Activated CD4-positive, alpha-beta T cell treated with anti-CD3 and anti-CD28 coated beads, Interleukin-2, amount 50 U/mL, for 24 hours (primary cell): Measurements from ENCODE around the gene CRTC1.
A peak's percentile ranks its signal among the peaks of the same experiment; 100 is the strongest.

Experiments
- DNase-seq, 2 donors: peaks; one replicate each; pipeline ENCODE4 v3.0.0-alpha.2; 2020; ENCODE audit warnings: low read depth in 1 of 2, low spot score in 1 of 2

The CRTC1 gene

DNA sequence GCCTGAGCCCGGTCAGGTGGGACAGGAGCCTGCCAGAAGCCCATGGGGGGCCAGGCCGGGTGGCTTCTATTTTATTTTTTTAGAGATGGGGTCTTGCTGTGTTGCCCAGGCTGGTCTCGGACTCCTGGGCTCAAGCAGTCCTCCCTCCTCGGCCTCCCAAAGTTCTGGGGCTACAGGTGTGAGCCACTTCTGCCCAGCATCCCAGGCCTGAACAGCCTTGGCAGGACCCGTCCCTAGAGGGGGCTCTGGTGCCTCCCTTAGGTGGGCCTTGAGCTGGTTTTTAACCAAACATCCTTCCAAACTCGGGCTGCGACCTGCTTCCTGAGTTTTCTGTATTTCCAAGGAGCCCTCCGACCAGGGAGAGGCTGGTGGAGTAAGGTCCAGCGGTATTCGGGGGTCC lies 97.2 kb downstream of the CRTC1 start:
- no peak for DNase-seq

- DNase-seq: no peak
Measured at GRCh38 chr19:18781047-18781600, 97.6 kb downstream of the CRTC1 start.

DNA sequence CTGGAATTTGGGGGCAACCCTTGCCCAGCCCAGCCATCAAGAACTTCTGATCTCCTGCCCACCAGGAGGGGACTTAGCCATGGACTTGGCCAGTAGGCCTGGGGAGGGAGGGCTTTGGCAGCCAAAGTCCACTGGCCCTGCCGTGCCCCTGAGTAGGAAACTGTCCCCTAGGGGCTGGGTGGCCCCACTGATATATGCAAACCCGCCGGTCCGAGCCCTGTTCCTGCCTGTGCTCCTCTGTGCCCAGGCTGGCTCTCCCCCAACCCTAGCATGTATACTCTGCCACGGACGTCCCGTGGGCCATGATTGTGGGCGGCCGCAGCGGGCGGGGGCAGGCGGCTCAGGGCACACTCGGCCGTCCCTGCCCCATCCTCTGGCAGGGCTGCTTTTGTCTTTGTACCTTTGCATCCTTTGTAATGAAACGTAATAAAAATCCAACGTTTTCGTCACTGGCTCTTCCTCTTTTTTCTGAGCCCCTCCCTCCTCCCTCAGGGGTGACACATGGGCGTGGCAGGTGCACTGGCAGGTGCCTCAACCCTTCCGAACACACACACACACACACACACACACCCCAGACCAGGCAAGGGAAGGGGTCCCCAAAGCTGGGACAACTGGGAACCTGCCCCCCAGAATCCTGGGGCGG lies 98.5 kb downstream of the CRTC1 start:
- DNase-seq: no peak

DNA sequence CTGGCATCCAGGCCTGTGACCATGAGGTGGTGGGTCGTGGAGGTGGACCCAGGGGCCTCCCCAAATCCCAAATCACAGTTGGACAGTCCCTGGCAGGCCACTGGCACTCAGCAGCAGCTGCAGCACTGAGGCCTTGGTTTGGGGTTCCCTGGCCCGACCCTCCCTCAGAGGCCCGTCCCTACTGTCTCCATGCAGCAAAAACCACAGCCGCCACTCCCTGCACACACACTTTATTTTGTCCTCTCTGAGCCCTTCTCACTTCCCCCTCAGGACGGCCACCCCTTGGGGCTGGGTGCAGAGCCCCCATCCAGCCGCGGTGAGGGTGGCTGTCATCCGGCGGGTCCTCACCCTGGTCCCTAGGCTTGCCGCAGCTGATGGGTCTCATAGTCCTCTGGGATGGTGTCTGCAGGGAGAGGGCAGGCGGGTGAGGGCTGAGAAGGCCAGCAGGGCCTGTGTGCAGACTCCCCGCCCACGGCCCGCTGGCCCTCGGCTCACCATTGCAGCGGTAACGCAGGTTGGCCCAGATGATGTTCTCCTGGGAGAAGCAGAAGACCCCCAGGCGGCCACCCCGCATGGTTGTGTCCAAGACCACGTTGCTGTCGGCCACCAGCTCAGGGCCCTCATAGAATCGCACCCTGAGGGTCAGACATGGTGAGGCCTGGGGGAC lies 99.2 kb downstream of the CRTC1 start:
- DNase-seq: no peak

DNA sequence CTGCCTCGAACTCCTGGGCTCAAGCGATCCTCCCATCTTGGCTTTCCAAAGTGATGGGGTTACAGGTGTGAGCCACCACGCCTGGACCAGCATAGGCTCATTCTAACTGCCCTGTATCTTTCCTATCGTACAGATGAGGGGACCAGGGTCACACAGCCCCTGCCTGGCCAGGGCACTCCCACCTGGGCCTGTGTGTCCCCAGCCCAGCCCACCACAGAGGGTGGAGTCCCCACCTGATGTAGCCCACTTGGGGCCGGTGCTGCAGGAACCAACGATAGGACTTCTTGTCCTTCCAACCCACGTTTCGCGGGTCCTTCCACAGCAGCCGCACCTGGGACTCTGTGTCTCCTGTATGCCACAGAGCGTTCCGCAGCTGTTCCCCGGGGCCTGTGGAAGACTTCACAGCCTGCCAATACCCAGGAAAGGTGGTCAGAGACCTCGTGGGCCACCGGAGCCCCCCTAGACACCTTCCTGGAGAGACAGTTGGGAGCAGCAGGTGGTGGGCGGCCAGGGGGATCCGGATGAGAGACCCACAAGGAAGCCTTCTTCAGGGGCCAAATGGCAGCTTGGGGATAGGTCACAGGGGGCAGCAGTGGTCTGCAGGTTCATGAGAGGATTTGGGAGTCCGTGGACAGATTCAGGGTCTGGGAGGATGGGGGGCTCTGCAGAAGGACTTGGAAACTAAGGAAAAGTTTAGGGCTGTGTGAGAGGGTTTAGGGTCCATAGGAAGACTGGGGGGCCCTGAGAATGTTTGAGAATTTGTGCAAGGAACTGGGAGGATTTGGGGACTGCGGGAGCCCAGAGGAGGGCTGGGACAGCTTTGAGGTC lies 100.7 kb downstream of the CRTC1 start:
- DNase-seq: no peak

DNA sequence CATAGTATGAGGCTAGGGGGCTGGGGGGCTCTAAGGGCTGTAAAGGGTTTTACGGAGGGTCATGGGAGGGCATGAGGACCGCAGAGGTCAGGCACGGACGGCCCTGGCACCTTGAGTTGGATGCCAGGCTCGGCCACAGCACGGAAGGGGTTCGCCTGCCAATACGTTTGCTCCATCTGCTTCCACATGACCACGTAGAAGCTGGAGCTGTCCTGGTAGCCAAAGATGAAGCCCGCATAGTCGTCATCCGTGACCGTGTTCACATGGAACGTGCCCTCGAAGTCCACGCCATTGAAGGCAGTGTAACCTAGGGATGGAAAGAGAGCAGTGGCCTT lies 101.3 kb downstream of the CRTC1 start:
- DNase-seq: no peak

DNA sequence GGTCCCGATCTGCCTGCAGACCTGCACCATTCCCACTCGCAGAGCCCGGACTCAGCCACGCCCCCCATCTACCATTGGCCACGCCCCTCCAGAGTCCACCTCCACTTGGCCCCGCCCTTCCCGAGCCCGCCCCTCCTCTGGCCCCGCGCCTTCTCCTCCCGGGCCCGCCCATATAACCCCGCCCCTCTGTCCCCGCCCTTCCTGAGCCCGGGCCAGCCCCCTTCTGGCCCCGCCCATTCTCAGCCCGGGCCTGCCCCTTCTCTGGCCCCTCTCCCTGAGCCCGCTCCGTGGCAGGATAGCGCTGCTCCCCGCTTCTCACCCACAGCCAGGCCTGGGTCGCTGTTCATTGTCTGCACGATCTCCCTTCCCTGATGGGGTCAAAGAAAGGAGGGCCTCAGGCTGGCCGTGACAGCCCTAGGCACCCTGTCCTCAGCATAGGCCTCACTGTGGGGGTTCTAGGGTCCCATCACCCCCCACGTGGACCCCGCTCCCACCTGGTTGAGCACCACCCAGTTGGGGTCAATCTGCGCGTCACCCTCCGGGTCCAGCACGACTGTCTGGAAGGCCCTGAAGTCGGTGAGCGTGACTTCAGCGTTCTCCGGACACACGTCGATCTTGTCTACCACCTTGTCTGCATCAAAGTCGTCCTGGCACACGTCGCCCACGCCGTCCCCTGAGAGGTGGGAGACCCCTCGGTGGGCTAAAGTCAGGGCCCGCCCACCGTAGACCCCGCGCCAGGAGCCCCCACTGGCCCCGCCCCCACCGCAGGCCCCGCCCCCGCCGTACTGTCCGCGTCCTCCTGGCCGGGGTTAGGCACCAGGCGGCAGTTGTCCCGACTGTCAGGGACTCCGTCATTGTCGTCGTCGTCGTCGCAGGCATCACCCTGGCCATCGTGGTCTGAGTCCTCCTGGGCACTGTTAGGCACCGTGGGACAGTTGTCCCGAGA lies 102.0 kb downstream of the CRTC1 start:
- DNase-seq: peak; percentile 30 to 56

- no peak for DNase-seq
Measured at GRCh38 chr19:18788529-18789421, 105.3 kb downstream of the CRTC1 start.

- no peak for DNase-seq
Measured at GRCh38 chr19:18789422-18789869, 106.0 kb downstream of the CRTC1 start.

DNA sequence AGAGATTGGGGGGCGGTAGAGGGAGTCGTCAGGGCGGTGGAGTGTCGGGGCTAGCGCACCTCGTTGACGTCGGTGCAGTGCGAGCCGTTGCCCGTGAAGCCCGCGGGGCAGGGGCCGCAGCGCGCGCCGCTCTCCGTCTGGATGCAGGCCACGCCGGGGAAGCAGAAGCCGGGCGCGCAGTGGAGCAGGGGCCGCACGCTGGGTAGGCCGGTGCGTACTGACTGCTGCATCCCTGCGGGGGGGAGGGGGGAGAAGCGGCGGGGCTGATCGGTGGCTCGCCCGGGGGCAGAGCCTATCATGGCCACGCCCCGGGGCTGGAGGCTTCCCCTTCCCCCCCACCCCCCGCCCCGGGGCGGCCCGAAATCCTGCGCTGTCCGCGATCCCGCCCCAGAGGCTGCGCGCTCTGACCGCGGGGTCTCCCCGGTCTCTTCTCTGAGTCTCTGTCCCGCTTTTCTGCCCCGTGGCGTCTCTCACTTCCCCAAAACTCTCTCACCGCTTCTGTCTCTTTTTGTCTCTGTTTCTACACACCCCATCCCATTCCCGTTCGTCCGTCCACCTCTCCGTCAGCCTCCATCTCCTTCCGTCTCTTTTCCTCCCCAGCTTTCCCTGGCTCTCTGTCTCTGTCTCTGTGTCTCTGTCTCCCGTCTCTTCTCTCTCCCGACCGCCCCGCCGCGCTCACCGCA lies 106.5 kb downstream of the CRTC1 start:
- DNase-seq: no peak

GRCh38 chr19:18790566-18791314 lies 107.3 kb downstream of the CRTC1 start, which contains the start of gene COMP:
Gene COMP (minus strand): TSS chr19:18791305. CDS start chr19:18791269, 36 bp downstream.
- DNase-seq: no peak

GRCh38 chr19:18791315-18791678 lies 107.8 kb downstream of the CRTC1 start:
- DNase-seq: no peak

DNA sequence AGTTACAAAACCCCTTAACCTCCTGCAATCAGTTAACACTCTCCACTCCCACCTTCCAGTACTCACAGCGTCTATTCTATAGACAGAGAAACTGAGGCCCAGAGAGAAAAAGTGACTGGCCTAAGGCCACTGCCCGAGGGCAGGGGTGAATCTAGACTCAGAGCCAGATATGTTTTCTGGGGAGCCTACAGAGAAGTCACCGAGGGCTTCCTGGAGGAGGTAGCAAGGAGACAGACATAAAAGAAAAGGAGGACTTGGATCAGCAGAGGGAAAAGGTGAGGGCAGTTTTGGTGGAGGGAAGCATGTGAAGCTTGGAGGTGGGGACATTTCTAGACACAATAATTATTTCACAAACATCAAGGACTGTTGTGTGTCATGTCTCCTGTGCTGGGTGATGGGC lies 109.2 kb downstream of the CRTC1 start:
- no peak for DNase-seq

DNA sequence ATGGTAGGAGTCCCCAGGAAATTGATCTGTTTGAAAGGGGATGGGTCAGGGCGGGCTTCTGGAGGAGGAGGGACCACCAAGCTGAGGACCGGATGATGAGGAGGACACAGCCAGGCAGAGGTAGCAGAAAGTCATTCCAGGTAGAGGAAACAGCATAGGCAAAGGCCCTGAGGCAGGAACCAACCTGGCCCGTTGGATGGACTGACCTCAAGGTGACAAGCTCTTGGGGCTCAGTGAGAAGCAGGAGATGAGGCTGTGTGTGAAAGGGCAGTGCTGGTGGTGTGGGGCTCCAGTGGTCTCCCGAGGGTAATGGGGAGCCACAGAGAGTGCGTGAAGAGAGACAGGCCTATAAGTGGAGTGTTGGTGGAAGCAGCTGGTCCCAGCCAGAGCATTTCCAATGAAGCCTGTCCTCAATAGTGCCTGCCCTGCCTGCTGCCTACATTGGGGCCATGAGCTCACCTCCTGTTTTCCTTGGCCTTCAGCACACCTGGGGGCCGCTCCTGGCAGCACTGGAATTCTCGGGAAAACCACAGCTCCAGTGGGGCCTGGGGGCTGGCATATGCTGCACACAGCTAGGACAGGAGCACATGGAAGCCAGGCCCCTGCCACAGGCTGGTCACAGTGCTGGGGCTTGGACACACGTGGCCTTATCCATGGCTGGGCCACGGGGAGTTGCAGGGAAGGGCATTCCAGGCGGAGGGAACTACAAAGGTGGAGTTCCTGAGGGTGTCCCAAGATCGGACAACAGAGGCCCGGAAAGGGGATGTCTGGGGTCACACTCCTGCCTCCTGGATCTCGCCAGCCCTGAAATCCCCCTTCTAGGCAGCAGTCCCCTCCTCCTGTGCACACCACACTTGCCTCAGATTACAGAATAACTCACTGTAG lies 109.9 kb downstream of the CRTC1 start:
- DNase-seq: no peak

GRCh38 chr19:18794029-18794313 lies 110.5 kb downstream of the CRTC1 start:
- no peak for DNase-seq

GRCh38 chr19:18794692-18795091 lies 111.2 kb downstream of the CRTC1 start:
- DNase-seq: no peak

DNA sequence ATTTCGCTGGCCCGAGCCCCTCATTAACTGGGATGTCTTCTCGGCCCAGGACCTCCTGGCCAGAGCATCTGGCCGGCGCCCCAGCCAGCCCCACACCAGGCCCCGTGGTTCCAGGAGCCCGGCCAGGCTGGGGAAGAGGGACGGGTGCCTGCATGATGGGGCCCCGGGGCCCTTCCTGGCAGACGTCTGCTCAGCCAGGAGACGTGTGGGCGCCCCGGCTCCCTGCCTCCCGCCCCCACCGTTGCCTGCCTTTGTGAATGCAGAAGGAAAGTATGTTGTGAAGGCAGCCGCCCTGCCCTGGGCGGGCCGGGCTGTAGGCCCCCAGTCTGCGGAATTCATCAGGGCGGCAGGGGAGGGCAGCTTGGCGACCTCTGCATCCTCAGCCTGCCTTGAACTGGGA lies 112.1 kb downstream of the CRTC1 start:
- no peak for DNase-seq

DNA sequence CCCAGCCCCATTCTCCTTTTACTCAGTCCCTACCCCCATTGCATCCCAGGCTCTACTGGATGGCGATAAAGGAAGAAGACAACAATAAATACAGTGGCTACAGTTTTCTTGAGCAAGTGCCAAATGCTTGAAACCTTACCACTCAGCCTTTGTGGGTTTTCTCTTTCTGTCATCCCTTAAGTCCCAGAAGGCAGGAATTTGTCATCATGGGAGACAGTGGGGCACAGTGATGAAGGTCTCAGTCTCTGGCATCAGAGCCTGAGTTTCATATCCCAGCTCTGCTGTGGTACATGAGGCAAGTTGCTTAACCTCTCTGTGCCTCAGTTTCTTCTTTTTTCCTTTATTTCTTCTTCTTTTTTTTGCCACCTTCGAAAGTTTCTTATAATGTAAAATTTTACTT lies 112.8 kb downstream of the CRTC1 start:
- DNase-seq: no peak
